KOPT-K1 (cell line): ENCODE measurements around the gene NRP2.

Experiments
- H3K27ac ChIP-seq: fragments of 200-600 bp; sonication (generic); 2 replicates; pipeline ENCODE4 v1.5.1; 2016; ENCODE audit warnings: antibody characterized with exemption, mild to moderate bottlenecking, low read depth, low read length; ENCODE audit not compliant: poor library complexity, severe bottlenecking
- H3K36me3 ChIP-seq: fragments of 200-600 bp; sonication (generic); 2 replicates; pipeline ENCODE4 v1.5.1; 2017; ENCODE audit warnings: antibody characterized with exemption, mild to moderate bottlenecking, low read length, moderate library complexity; ENCODE audit not compliant: insufficient read depth
- H3K9me3 ChIP-seq: fragments of 200-600 bp; sonication (generic); 2 replicates; pipeline ENCODE4 v1.5.1; 2017; ENCODE audit warnings: antibody characterized with exemption, low read length, mild to moderate bottlenecking; ENCODE audit not compliant: insufficient read depth, poor library complexity, severe bottlenecking

Gene NRP2

DNA sequence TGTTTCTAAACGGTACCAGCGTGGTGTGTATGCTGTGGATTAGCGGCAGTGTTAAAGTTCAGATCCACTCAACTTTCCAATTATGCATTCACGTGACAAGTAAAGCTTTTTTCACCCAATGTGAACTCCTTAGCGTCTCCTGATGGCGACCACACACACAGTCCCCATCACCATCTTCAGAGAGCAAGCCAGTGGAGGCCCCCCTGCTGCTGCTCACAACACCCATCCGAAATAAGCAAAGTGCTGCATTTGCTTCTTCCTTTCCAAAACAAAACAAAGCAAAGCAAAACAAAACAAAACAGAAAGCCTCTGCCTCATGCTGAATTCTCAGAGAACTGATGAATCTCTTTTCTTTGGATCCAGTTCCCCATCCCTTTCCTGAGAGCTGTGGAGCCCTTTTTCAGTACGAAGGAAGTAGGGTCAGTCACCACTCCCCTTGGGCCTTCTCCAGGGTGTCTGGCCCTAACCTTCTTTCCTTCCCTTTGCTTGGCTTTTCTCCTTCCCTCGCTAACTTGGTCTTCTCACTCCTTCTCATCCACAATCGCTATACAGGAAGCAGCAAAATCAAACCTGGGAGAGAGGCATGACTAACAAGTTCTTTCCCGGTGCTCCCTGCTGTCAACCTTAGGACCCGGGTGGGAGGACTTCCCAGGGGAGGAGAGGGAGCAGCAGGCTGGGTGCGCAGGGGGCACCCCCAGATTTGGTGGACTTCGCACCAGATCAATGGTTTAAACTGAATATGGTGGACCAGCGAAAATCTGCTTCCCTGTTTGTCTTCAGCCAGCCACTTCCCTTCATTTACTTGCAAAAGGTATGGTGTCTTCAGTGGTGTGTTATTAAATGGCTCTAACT is 56.0 kb downstream of the NRP2 start:
- Histone ChIP-seq H3K9me3 (no peaks in the 10 kb centered on the region), H3K36me3 (no peaks in the 10 kb centered on the region), H3K27ac (no peak overlapping the region)

DNA sequence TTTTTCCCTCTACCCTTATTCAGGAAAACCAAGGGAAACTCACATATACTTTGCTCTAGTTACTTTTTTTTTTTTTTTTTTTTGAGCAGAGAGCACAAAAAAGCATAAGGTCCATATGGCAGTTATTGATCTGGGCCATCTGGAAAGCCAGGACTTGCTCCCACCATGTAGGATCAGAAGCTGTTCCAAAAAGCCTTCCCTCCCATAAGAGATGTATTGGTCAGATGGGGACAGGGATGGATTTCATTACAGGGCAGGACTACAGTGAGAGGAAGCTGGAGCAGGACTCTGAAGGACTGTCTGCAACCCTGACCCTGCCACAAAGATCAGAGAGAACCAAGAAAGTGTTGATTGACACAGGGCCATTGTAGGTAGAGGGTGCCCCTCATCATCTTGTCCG is 57.3 kb downstream of the NRP2 start:
- Histone ChIP-seq H3K9me3 (no peaks in the 10 kb centered on the region), H3K36me3 (no peaks in the 10 kb centered on the region), H3K27ac (no peak overlapping the region)

DNA sequence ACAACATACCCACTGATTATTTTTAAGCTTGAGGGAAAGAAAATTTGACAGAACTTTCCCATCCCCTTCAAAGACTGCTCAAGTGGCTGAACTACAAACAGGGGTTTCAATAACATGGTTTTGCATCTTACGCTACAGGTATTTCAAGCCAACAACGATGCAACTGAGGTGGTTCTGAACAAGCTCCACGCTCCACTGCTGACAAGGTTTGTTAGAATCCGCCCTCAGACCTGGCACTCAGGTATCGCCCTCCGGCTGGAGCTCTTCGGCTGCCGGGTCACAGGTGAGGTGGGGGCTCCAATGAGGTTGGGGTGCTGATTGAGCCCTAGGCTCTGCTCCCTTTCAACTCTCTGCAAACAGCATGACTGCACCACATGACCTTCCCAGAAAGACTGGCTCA is 58.1 kb downstream of the NRP2 start:
- no peak overlapping the region for H3K27ac ChIP-seq
- no peaks in the 10 kb centered on the region for H3K36me3 ChIP-seq
- H3K9me3 ChIP-seq = no peaks in the 10 kb centered on the region

DNA sequence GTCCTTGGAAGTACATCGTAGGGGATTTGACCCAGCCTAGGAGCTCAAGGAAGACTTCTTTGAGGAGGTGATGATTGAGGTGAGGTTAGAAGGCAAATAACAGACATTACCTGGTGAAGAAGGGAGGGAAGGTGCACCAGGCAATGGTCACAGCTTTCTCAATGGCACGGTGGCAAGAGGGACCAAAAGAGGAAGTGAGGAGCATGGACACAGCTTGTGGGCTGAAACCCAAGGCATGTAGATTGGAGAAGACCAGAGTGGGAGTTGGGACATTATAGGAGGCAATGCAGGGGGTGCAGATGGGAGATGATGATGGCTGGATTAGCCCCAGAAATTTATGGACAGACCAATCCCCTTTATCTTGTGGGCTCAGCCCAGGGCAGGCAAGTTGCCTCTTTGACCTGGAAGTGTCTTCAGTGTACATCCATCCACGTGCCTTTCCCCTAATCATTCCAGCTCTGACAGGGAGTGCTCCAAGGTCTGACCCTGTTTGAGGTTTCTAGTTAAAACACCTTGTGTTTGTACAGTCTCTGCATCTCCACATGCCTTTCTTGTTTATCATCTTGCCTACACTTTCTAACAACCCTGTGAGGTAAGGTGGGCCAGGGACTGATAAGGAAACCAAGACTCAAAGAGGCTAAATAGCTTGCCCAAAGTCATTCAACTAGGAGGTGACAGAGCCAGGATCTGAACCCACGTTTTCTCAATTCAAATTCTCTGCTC is 59.1 kb downstream of the NRP2 start:
- Histone ChIP-seq H3K36me3 (no peaks in the 10 kb centered on the region), H3K27ac (no peak overlapping the region), H3K9me3 (no peaks in the 10 kb centered on the region)

DNA sequence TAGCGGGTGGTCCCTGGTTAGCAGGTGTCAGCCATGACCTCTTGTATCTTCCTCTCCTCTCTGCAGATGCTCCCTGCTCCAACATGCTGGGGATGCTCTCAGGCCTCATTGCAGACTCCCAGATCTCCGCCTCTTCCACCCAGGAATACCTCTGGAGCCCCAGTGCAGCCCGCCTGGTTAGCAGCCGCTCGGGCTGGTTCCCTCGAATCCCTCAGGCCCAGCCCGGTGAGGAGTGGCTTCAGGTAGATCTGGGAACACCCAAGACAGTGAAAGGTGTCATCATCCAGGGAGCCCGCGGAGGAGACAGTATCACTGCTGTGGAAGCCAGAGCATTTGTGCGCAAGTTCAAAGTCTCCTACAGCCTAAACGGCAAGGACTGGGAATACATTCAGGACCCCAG is 60.8 kb downstream of the NRP2 start:
- H3K36me3 ChIP-seq = no peaks in the 10 kb centered on the region

DNA sequence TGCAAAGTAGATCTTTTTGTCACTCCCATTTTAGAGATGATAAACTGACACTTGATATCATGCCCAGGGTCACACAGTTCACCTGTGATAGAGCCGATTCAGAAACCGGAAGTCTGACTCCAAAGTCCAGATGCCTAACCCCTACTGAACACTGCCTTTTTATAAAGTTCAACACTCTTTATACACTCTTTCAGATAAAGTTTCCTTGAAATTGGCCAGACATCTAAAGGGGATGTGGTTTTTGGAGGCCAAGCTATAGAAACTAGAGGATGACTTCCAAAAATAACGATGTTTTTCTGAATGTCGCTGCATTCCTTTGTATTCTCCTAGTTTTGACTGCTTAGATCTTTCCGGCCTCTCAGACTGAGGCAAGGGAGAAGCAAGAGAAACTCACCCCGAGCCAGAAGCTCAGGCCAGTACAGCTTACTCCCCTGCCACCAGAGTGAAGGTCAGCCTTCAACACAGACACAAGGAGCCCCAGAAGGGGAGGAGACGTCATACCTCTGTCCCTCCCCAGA is 61.8 kb downstream of the NRP2 start:
- Histone ChIP-seq H3K9me3 (no peaks in the 10 kb centered on the region), H3K36me3 (no peaks in the 10 kb centered on the region), H3K27ac (no peak overlapping the region)

More for the DNA sequence above, 60.8 kb downstream of the NRP2 start:
- Histone ChIP-seq H3K9me3 (no peaks in the 10 kb centered on the region), H3K27ac (no peak overlapping the region)

DNA sequence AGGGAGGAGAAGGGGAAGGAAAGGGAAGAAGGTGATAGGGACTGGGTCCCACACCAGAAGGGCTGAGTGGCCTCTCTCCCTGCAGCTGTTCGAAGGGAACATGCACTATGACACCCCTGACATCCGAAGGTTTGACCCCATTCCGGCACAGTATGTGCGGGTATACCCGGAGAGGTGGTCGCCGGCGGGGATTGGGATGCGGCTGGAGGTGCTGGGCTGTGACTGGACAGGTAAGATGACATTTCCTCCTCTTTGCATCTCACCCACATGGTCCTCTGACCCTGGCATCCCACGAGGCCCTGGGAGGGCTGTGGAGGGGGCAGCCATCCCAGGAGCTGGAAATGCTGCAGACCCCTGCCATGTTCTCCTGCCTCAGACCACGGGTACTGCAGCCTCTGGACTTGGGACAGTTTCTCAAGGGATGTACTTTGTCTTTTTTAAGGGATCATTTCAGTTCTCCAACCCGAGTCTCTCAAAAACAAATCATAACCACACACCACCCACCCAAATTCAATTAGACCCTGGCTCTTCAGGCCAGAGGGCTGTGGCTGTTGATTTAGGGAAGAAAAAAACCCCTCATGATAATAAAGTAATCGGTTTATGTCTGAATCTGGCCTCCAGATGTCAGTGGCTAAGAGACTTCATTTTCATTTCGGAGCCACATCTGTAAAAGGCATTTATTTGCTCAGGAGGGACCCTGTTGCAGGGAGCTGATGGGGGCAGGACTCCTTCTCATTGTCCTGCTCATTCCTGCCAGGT is 63.5 kb downstream of the NRP2 start:
- H3K27ac ChIP-seq = no peak overlapping the region
- H3K36me3 ChIP-seq = no peaks in the 10 kb centered on the region
- no peaks in the 10 kb centered on the region for H3K9me3 ChIP-seq

DNA sequence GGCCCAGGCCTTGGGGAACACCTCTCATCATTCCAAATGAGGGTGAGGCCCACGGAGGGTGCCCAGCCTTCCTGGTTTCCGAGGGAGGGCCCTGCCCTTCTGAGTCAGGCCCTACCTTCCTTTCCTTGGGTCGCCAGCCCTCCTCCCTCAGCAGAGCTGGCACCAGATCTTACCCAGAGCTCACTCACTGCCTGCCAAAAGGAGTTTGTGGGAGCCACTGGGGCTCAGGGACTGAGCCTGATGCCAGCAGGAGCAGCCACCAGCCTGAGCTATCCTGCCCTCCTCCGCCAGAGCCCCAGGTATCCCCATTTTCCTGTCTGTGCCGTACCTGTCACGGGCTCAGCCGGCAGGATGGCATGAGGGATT is 64.1 kb downstream of the NRP2 start:
- Histone ChIP-seq H3K27ac (no peak overlapping the region), H3K36me3 (no peaks in the 10 kb centered on the region), H3K9me3 (no peaks in the 10 kb centered on the region)

DNA sequence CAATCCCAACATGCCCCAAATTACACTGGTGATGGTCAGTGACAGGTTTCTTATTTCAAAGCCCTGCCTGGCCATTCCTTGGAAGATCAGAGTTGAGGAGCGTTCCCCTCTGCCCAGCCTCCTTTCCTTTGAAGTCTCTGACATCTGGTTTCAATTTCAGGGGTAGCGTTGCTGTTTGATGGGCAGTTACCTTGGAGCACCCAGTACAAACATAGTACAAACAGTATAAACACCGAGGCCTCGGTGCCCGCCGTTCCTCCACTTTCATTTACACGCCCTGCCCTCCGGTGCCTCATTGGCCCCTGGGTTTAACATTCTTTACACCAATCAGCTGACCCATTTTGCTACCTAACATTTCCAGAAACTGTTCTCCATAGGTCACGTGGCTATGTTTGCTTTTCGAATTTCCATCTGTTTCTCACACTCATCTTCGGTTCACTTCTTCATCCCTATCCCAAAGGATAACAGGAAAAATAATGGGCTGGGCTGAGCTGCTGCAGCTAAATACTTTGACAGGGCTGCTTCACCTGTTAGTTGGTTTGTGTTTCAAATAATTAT is 65.6 kb downstream of the NRP2 start:
- no peaks in the 10 kb centered on the region for H3K36me3 ChIP-seq
- no peak overlapping the region for H3K27ac ChIP-seq
- H3K9me3 ChIP-seq = no peaks in the 10 kb centered on the region

DNA sequence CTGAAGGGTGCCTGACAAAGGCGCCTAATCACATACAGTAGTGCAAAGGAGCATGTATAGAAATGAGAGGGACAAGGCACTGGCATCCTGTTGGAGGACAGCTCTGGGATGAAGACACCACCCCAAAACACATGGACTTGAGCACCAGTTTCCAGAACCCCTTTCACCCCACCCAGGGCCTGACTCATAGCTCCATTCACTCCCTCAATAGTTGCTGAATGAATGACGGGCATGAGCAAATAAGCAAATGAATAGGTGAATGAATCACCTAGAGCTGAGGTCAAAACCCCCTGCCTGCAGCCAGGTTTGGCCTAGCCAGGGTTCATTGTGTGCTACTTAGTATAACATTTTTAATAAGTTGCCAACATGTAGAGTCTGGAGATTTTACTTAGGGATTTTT is 66.3 kb downstream of the NRP2 start:
- Histone ChIP-seq H3K36me3 (no peaks in the 10 kb centered on the region), H3K27ac (no peak overlapping the region), H3K9me3 (no peaks in the 10 kb centered on the region)

DNA sequence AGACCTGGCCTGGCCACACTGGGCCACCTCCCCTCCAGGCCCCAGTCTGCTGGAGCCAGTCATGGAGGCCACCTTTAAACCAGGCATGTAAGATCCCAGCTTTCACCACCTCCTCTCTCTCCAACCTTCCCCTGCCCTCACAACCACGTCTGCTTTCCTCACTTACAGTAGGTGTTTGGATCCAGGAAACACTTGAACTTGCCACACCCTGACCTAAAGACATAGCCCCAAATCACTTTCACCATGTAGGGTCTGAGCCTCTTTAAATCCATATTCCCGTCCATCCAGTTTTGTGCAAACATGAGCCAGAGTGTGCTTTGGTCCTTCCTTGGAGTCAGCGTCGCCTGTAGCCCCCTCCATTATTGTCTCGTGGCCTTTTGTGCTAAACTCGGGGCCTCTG is 66.8 kb downstream of the NRP2 start:
- H3K27ac ChIP-seq = no peak overlapping the region
- no peaks in the 10 kb centered on the region for H3K36me3 ChIP-seq
- no peaks in the 10 kb centered on the region for H3K9me3 ChIP-seq

DNA sequence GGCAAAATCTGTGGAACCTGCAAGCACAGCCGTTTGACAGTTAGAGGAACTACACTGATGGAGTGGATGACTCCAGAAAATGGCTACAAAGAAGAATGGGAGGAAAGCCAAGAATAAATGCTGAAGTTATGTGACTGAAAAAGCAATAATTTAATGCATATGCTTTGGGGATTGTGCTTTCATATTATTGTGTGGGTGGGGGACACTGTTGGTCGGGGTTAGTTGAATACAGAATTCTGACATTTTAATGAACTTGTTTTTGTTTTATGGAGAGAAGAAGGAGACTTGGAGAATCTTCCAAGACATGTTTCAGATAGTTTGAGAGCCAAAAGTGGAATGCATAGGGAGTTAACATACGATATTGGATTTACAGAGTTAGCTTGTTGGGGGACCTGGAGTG is 68.5 kb downstream of the NRP2 start:
- Histone ChIP-seq H3K27ac (no peak overlapping the region), H3K9me3 (no peaks in the 10 kb centered on the region), H3K36me3 (no peaks in the 10 kb centered on the region)

DNA sequence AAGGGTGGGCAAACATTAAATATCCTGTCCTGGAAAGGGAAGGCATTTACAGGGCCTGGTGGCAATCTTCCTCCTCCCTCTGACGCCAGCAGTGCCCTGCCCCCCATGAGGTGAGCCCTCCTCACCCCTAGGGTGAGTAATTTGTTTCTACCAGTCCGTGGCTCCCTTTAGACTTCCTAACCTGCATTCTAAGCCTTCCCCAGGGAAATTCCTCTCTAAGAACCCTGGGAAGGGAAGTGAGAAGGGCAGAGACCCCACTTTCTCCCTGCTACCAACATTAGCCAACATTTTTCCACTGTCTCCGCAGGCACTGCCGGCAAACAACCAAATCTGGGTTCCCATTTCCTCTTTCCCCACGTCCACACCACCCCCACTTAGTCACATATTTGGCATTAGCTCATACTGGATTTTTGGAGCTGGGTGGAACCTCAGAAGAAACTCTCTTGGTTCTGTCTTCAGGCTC is 69.3 kb downstream of the NRP2 start:
- no peaks in the 10 kb centered on the region for H3K36me3 ChIP-seq
- no peaks in the 10 kb centered on the region for H3K9me3 ChIP-seq
- H3K27ac ChIP-seq = no peak overlapping the region

DNA sequence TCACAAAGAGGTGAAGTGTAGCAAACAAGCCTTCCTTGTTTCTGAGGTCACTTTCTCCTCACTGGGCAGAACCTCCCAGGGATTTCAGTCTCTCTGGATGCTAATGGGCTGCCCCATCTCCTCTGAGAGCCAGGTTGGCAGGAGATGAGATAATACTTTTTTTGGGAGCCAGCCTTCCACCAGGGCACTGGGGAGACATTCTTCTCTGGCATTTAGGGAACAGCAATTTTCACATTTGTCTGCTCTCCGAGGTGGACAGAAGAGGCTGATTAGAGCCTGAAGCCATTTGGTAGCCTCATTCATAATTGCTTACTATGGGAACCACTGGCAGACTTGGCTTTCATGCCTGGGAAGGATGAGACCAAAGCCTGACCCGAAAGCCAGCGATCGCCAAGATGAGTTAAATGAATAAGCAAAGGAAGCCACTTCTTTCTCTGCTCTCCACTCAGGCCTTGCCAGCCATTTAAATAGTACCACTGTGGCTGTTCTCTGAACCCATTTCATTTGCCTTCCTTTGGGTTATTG is 70.1 kb downstream of the NRP2 start:
- Histone ChIP-seq H3K36me3 (no peaks in the 10 kb centered on the region), H3K27ac (no peak overlapping the region), H3K9me3 (no peaks in the 10 kb centered on the region)

DNA sequence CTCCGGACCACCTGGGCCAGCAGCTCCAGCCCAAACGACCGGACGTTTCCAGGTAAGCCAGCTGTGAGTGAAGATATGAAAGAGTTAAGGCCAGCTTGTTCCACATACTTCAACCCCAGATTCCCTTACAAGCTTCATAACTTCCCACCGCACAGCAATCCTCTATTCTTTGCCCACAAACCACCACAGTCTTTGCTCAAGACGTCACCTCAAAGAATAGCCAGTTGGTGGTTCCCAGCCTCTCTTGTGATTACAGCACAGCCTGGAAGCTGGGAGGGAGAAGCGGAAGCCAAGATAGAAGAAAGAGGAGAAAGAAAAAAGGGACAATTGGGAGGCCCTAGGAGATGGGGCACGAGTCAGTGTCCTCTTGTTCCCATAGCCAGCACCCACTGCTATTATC is 70.6 kb downstream of the NRP2 start:
- H3K27ac ChIP-seq = no peak overlapping the region
- no peaks in the 10 kb centered on the region for H3K9me3 ChIP-seq
- no peaks in the 10 kb centered on the region for H3K36me3 ChIP-seq
